ENCODE measurements around the gene PLEKHG5.

The PLEKHG5 gene

DNA sequence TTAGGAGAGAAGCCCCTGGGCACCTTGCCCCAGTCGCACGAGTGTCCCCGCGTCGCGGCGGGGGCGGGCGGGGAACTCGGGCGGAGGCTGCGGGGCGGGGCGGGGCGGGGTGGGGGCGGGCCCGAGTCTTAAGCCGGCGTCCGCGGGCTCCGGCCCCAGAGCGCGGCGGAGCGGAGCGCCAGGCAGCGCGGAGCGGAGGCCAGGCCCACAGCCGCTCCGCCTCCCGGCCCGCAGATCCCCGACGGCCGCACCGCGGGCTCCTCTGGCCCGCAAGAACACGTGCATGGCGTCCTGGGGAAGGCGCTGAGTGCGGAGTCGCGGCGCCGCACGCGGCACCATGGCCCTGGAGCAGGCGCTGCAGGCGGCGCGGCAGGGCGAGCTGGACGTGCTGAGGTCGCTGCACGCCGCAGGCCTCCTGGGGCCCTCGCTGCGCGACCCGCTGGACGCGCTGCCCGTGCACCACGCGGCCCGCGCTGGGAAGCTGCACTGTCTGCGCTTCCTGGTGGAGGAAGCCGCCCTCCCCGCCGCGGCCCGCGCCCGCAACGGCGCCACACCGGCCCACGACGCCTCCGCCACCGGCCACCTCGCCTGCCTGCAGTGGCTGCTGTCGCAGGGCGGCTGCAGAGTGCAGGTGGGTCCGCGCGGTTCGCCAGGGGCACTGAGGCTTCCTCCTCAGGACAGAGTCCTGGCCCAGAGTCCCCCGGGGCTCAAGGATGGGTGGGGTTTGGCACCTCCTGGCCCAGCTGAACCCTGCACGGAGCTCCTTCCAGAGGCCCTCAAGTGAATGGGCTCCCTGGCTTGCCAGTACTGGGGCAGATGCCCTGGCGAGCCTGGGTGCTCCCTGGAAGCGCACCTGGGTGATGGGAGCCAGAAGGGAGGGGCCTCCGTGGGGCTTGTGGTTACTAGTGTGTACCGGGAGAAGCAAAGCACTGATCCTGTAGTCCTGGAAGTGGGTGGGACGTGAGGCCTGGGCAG, 66.6 kb downstream of the PLEKHG5 start, which contains the start of gene ESPN:
Gene ESPN (plus strand): TSS at position 158 of the 975 bp plus-strand sequence. CDS start 180 bp downstream, at position 338.
- DNase-seq: no peak

DNA sequence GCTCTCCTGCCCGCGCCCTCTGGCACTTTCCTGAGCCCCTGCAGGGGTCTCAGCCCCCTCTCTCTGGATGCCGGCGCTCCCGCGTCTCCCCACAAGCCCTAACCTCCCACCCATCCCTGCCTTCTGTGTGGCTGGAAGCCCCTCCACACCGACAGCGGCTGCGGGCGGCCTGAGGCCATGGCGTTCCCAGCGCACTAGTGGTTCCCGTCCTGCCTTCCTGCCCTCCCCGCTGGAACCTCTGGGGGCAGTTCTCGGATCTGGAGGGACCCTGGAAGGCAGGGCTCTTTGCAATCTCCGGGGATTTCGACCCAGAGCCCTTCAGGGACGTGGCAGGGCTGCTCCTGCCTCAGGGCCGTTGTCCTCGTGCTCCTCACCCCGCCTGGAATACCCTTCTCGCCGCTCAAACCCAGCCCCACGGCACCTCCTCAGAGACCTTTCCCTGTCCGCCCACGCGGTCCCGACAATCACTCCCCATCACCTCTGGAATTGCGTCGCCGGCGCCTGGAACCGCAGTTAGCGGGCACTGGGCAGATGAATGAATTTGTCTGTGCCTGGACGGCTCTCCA, 67.4 kb downstream of the PLEKHG5 start:
- no peak for DNase-seq

DNA sequence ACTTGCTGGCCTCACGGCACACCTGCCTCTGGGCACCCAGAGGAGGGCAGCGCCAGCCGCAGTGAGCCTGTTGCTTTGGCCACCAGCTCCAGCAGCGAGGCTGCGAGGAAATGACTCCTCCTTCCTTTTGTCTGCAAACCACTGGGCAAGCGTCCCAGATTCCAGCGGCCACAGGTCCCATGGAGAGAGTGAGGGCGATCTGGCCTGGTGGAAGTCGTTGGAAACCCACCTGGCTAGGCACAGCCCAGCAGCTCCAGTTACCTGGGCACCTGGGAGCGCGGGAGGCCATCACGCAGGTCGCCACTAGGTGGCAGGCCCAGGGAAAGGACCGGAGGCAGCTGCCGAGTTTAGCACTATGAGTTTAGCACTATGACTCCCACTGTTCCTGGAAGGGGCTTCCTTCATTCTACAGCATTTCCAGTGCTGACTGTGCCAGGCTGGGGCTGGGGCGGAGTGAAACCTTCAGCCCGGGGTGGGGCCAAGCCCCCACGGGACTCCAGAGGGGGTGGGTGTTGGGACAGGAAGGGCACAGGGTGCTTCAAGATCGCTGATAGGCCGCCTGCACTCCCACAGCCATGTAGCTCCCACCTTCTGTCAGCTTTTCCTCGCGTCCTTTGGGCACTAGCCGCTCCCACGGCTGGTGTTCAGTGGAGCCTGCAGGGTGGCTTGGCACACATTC, 68.0 kb downstream of the PLEKHG5 start:
- DNase-seq: peak; percentile 10

DNA sequence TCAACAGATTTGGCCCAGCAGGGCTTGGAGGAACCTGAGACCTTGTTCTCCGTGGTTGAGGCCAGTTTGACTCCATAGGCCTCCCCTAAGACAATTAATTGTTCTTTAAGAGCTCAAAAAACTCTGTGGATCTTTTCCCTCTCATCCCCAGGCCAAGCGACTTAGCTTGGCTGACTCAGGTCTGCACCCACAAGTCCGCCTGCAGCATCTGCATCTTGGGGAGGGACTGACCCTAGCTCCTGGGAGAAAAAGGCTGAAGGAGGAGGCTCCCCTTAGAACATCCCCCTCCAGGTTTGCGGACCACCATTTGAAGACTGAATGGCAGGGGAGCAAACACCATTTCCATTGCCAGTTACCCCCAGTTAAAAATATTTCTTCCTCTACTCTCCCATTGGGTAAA, 70.2 kb downstream of the PLEKHG5 start:
- no peak for DNase-seq

DNA sequence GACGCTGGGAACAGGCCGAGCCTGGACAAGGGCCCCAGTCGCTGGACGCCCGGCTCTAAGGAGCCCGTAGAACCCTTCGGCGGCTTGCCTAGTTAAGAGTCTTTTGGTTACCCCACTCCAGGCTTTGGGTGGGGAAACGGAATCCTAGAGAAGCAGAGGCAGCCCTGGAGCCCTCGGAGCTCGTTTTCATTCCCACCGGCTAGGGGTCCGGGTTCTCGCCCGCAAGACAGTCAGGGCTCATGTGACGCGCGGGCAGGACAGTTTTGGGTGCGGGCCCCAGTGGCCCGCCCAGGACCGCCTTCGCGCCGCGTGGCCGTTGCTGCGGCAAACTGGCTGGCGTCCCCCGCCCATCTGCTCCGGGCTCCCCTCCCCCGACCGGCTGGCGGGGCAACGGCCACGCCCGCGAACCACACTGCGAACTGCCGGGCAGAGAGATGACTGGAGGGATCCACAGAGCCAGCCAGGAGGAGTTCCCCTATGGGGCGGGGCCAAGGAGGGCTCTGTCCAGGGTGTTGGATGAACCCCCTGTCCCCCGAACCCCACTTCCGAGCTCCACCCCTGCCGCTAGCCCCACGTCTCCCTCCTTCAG, 70.9 kb downstream of the PLEKHG5 start:
- DNase-seq: no peak

DNA sequence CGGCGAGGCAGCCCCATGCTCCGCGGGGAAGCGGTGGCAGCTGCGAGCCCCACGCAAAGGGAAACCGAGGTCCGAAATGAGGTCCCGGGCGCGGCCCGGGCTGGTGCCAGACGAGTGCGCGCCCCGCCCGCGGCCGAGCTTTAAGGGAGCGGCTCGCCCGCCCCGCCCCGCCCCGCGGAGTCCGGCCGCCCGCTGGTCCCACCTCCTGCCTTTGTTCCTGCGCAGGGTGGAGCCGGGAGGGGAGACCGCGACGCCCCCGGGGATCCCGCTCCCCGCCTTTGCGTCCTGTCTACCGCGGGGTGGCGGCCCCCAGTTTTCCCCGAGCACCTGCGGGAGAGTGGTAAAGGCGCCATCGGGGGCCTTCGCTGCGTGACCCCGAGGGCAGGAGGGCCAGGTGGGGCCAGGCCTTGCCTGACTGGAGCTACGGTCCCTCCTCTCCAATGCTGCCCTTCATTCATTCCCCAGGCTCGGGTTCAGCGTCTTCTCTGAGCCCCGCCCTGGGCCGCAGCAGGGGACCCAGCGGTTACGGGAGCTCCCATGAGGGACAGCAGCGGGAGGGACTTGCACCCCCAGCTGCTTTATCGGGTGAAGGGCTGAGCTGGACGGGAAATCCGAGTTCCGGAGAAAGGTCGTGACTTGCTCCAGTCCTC, 71.5 kb downstream of the PLEKHG5 start, which contains the start of gene HES2:
Gene HES2 (minus strand): TSS at position 116 of the 650 bp plus-strand sequence. CDS start 99 bp downstream, at position 17.
- DNase-seq: no peak

DNA sequence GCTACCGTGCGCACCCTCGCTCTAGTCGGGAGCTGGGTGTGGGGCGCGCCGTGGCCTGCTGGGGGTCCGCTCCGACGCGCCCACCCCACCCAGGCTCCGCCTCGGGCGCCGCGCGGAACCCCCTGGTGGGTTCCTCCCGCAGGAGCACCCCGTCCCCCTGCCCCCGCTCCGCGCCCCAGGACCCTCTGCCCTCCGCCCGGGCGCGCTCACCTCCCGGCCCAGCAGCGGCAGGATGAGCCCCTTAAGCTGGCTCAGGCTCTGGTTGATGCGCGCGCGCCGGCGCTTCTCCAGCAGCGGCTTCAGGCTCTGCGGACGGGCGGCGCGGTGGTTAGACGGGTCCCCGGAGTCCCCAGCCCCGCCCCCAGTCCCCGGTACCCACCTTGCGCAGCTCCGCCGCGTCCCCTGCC, 72.1 kb downstream of the PLEKHG5 start:
- DNase-seq: no peak

DNA sequence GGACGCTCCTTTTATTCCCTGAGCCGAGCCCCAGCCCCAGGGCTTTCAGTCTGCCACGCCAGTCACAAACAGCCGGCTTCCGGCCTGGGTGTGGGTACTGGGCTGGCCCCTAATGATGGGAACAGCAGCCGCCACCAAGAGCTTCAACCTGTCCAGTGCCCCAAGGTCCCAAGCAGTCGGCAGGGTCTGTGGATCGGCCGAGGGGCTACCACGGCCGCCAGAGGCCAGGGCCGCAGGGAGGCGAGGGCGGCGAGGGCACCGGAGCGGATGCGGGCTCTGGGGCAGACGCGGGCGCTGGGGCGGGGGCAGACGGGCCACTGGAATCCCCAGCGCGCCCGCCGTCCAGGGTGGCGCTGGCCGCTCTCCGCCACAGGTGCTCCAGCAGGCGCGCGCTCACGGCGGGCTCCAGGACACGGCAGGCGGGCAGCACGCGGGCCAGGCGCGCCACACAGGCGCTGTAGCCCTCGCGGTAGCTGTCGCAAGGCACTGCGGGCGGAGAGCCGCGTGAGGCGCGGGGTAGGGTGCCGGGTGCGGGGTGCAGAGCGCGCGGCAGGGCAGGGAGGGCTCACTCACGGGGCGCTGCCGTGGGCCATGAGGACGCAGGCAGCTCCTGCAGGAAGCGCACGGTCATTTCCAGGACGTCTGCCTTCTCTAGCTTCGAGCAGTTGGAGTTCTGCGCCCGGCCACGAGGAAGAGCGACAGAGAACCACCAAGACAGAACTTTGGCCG, 72.6 kb downstream of the PLEKHG5 start:
- DNase-seq: no peak

DNA sequence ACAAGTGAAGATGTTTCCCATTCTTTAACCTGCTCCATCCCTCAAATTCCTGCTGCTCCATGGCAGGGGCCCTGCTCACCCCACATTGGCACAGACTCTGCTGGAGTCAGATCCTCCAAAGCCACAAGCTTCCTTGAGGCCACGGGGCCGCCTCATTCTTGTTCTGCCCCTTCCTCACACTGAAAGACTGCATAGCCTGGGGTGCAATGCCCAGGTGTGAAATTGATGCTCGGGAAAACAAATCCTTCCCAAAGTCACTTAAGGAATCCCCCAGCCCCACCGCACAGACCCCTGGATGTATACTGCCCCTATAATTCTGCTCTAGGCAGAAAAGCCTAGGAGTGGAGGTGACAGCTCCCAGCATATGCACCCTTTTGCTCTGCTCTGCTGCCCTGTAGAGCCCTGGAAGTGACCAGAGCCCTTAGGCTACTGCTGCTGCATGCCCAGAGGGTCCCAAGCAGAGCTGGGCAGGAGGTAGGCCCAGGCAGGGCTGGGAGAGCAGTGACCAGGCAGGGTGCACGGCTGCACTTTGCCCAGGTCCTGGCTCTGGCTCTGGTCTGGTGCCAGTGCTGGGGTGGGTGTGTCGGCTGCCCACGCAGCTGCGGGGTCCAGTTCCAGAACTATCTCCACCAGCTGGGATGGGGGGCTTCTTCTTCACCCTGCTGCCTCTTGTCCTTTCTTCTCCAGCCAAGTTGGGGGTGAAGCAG, 73.4 kb downstream of the PLEKHG5 start:
- DNase-seq: no peak
